Epidermal melanocyte (primary cell): ENCODE measurements around the gene BMX.
A peak's percentile ranks its signal among the peaks of the same experiment; 100 is the strongest.

Experiments used
- DNase-seq: peaks from one replicate; pipeline ENCODE4 v3.0.0; 2011; ENCODE audit warnings: low spot score; ENCODE audit not compliant: insufficient read length

BMX gene

GRCh38 chrX:15500497-15500966 is at the start of gene BMX:
TSS of gene BMX (plus strand) at chrX:15500807. CDS start at chrX:15508354, 7,547 bp downstream.
- DNase-seq, result no peak

- no peak for DNase-seq
Measured at GRCh38 chrX:15451913-15452312, 48.7 kb upstream of the BMX start.

GRCh38 chrX:15464704-15465103 is 35.9 kb upstream of the BMX start:
- DNase-seq, result no peak

DNA sequence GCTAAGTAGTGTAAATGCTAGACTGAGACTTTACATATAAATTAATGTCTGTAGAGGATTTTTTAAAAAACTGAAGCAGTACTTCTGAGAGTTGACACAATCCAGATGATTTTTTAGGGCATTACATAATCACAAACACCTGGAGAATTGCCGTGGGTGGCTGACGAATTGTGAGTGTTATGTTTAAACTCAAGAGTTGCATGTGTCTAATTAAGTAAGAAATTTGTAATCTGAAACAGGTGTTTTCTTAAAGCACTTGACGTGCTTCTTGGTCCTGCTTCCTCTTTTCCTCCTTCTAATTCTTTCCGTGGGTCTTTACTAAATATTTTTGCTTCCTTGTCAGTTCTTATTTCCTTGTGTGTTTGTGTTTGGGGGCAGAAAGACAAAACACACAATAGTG is 35.3 kb upstream of the BMX start:
- DNase-seq, result no peak

DNA sequence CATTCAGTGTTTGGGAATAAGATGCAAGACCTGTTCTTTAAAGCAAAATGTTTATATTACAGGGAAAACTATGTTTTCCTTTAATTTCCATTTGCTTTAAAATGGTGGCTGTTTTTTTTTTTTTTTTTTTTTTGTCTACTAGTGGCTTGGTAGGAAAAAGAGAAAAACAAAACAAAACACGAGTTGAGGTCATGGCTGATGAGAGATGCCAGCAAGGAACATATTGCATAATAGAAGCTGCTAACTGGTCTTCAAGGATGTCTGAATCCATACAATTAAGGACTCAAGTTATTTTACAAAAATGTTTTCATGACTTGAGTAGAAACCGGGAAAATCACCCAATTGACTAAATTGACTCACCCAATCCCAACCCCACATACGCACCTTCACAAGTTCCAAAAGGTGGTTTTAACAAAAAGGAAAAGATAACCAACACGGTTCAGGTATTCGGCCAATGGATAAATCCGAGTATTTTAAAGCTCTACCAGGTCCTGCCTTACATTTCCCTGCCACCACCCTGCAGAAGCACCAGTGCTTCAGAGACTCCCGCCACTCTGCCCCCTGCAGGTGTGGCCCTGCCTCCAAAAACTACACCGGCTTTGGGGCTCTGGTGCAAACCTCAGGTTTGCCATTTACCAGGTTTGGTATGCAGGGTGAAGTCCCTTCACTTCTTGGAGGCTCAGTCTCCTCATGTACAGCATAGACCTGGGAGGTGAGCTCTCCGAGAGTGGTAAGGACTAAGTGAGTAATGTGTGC is 34.5 kb upstream of the BMX start:
- no peak for DNase-seq

DNA sequence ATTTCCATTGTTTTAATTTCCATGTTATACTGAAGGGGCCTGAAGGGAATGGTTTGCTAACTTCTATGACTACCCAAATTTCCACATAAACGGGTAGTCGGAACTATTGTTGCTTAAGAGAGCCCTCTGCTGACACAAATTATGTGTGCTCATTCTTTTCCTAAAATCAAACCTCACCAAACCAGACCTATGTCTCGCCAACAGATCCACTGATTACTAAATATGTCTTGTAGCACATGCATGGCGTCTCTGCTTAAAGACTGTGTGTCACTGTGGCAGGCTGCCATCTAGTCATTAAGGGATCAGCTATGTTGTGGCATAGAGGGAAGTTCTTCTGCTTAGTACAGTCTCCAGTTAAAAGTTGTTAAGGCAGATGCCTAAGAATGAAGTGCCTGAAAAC is 32.6 kb upstream of the BMX start:
- DNase-seq, result no peak

DNA sequence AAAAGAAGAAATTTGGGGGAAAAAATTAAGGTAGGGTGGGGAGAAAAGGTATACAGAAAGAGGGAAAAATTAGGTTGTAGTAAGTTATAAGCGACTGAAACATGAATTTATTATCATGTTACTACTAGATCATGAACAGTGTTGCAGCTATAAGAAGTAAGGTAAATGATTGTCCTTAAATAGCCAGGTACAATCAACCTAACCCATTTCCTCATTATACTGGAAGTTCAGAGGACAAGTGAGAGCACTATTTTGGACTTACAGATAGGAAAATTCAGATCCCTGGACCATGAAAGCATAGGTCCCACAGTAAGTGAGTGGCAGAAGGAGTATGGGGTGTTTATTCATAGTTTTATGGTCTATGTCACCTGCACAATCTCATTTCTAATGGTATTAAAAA is 31.0 kb upstream of the BMX start:
- DNase-seq, result no peak

DNA sequence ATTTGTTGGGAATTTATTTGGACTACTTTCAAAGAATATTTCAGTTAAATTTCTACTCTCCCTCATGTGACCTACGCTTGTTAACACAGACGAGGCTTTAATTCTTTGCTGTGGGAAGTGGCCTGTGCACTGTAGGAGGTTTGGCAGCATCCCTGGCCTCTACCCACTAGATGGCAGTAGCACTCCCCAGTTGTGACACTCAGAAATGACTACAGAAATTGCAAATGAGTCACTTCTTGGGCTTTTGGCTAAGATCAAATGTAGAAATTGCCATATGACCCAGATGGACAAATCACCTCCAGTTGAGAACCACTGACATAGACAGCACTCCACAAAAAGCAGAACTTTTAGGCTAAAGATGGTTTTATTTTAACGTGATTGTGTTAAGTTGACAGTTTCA is 29.6 kb upstream of the BMX start:
- no peak for DNase-seq

DNA sequence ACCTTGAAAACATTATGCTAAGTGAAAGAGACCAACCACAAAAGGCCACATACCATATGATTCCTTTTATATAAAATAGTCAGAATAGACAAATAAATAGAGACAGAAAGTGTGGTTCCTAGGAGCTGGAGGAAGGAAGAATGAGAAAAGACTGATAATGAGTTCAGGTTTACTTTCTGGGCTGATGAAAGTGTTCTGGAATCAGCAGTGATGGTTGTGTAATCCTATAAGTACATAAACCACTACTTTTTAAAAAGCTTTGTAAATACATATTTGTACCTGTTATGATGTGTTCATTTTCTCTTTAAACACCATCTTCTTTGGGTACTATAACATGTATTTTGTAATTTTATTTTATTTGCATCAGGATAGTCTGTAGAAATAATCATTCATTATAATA is 28.1 kb upstream of the BMX start:
- DNase-seq, result no peak

DNA sequence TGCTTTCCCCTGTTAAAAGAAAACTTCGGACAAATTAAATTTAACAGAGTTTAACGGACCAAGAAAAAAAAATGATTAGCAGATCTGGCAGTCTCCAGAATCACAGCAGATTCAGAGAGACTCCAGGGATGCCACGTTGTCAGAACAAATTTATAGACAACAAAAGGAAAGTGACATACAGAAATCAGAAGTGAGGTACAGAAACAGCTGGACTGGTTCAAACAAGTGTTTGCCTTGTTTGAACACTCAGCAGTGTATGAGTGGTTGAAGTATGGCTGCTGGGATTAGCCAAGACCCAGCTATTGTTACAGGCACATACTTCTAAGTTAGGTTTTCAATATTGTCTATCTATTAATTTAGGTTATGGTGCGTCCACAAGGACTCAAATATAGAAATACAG is 26.6 kb upstream of the BMX start:
- no peak for DNase-seq

DNA sequence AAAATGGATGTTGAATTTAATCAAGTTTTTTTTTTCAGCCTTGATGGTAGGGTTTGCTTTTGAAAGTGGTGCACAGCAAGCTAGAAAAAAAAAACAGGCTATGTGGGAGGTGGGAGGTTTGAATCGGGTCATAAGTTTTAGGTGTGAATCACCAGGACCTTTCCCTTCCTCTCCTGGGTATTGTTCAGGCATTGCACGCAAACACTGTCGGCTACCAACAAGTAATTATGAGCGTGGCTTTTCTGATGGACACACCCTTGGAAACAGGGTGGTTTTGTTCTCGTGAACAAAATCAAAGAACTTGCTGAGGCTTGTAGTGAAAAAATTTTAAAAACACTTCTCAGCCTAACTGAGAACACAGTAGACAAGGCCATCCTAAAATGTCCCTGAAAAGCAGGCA is 25.6 kb upstream of the BMX start:
- no peak for DNase-seq

DNA sequence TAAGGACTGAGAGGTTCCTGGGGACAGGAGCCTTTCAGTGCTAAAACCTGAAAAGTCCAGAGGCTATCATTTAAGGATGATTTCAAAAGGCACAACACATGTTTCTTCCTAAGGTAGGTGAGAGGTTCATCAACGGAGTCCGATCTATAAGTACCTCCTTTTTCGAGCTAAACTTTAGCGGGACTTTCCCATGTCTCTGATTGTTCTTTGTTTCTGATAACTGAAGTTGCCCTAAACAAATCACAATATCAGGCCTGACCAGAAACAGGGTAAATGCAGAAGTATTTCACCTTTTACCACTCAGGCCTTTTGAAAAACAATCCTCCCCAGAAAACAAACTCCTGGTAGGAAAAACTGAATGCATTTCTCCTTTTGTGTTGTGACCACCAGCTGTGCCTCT is 25.1 kb upstream of the BMX start:
- no peak for DNase-seq

- no peak for DNase-seq
Measured at GRCh38 chrX:15483891-15484290, 16.7 kb upstream of the BMX start.

DNA sequence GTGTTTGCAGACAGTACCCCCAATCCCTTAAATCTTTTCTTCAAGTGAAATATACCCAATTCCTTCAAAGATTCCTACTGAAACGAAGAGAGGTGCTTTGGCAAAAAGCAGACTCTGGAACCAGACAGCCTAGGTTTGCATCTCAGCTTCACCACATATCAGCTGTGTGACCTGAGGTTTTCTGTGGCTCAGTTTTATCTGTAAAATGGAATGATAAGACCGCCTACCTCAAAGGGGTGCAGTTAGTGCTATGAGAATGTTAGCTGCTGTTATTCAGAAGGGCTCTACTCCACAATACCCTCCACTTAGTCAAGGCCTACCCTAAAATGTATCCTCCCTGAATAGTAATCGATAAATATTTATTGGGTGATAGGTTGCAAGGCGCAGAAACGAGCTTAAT is 8.1 kb upstream of the BMX start:
- DNase-seq, result no peak

DNA sequence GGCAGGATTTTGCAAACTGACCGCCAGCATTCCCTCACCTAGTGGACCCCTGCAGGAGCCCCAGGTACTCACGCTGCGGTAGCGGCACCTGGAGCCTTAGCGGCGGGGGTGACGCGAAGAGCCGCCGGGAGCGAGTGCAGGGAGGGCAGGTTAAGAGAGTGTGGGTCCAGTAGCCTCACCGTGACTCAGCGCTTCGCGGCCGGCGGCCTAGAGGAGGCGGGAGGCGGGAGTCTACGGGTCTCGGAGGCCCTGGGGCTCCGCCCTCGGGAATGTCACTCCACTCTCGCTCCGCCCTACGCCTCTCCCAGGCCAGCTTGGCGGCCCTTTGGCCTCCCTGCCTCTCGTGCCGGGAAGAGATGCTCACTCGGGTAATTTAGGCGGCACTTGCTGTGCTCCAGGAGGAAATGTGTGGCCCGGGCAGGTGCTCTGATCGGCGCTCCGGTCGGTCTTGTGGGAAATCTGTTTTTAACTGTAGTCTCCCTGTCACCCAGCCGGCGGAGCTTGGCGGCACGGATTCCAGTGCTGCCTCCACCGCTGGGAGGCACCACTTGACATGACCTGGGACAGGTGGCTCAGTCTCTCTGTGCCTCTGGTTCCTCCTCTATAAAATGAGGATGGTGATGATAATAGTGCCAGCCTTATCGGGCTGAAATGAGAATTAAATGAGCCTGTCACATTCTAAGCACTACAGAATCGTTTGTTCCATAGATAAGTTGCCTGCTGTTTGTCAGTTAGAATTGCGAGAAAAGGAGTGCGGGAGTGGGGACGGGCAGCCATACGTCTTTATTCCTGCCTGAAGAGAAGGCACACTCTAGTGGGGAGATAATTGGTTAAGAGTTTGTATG is 7.3 kb upstream of the BMX start, which contains the start of gene PIR:
PIR (minus strand) TSS at position 216 of the 845 bp plus-strand sequence. CDS start 2,076 bp downstream, outside the sequence.
- peak; percentile 43 for DNase-seq

- peak; percentile 23 for DNase-seq
Measured at GRCh38 chrX:15495801-15496200, 4.8 kb upstream of the BMX start.

GRCh38 chrX:15496824-15497223 is 3.8 kb upstream of the BMX start:
- DNase-seq, result no peak

- DNase-seq, result peak; percentile 27
Measured at GRCh38 chrX:15497865-15498264, 2.7 kb upstream of the BMX start.

DNA sequence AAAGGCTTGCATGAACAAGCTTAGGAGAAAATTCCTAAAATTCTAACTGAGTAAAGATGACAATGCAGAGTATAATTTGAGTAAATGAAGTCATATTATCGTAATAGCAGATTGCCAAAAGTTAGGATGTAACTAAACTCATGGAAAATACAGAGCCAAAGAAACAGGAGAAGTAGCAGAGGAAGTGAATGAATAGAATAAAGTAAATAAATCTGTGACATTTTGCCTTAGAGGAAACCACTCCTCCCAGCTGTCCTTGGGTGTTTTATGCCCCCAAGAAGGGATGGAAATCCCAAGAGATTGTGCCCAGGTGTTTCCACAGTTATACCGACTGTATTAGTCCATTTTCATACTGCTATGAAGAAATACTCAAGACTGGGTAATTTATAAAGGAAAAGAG is 1.9 kb upstream of the BMX start:
- no peak for DNase-seq

DNA sequence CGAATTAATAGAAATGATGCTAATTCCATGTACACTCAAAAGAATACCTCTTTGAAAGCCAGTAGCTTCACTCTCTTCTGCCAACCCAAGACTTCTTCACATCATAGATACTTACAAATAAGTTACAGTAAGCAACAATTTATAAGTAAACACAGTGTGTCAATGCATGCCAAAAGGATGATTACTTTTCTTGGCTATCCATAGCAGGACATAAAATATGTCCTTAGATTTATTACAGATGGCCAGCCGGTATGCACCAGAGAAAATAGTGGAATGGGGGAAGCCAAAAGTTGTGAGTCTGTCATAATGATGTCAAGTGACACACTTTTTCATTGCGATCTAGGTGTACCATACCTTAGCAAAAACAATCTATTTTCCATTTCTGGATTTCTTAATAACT is 631 bp upstream of the BMX start:
- DNase-seq, result no peak

DNA sequence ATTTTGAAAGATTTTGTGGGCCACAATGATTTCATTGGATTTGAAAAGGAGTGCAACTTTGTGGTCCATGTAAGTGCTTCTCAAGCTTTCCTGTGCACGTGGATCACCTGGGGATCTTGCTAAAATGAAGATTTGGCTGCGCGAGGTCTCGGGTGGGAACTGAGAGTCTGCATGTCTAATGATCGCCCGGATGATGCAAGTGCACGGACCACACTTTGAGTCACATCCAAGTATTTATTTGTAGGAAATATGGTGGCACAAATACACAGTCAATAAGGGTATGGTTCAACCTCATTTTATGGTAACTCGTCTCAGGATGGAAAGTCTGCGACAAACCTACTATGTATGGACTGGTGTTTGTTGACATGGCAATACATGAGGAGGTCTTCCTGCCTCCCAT is 899 bp downstream of the BMX start:
- DNase-seq, result no peak

- no peak for DNase-seq
Measured at GRCh38 chrX:15504661-15505060, 4.1 kb downstream of the BMX start.

DNA sequence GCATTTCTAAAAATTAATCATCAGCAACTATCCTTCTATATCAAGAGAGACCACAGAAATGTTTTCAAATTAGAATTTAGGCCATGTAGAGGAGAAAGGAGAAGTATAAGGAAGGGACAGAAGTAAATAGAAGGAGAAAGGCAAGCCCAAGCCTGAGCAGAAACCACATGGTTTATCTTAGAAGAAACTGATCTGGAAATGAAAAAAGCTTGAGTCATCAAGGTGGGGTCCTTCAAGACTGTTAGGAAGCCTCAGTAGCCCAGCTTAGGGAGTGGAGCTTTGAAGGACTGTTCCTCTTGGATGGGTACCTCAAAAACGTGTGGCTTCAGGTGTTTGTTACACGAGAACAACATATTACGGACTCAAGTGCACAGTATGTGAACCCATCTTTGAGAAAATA is 4.5 kb downstream of the BMX start:
- no peak for DNase-seq
